Upper lobe of right lung (tissue), 1 donor: ENCODE results near the gene PRKCE. TPM values are rescaled to one million over a fixed set of nuclear protein-coding genes. Genes with fewer than 3 reads are reported as not detected.

ENCODE experiments used
- ATAC-seq: fragments of 200-7000 bp; cut with Tn5 transposase; one replicate; pipeline ENCODE4 v1.9.1; 2020; ENCODE audit warnings: mild to moderate bottlenecking, moderate library complexity
- DNase-seq: peaks from one replicate; pipeline ENCODE4 v3.0.0-alpha.2; 2020
- H3K27ac ChIP-seq: fragments of 200-600 bp; one replicate; pipeline ENCODE4 v1.8.0; 2022
- H3K27me3 ChIP-seq: fragments of 200-600 bp; one replicate; pipeline ENCODE4 v1.8.0; 2022; ENCODE audit warnings: mild to moderate bottlenecking
- H3K36me3 ChIP-seq: fragments of 200-600 bp; one replicate; pipeline ENCODE4 v1.8.0; 2022
- H3K4me1 ChIP-seq: fragments of 200-600 bp; one replicate; pipeline ENCODE4 v1.8.0; 2022
- H3K4me3 ChIP-seq: fragments of 200-600 bp; one replicate; pipeline ENCODE4 v1.8.0; 2022; ENCODE audit warnings: mild to moderate bottlenecking
- H3K9me3 ChIP-seq: fragments of 200-600 bp; one replicate; pipeline ENCODE4 v1.8.0; 2022
- intact Hi-C: fragments of 100-400 bp; cut with DNase I; formaldehyde crosslinking; loops from one replicate; pipeline ENCODE4 v1.11.0; 2022
- total RNA-seq: library from RNA; stranded (reverse); fragmentation: NEBNext Ultra II Directional; extraction: Animal tissue kit (Norgen Biotek cat#: 25700); gene quantifications from one replicate; pipeline ENCODE4 v1.2.1, GENCODE V29; 2021
- TF ChIP-seq, protein P1 (sequence below): fragments of 200-600 bp; IDR thresholded peaks from one replicate; pipeline ENCODE4 v1.8.0; 2022; ENCODE audit warnings: antibody characterized with exemption
- donor health status: DM: no; HTN: yes; CAD: no; lungs with severe emphysema.

PRKCE gene
- total RNA-seq, 1 donor from 2014 or later = 65.6 TPM

DNA sequence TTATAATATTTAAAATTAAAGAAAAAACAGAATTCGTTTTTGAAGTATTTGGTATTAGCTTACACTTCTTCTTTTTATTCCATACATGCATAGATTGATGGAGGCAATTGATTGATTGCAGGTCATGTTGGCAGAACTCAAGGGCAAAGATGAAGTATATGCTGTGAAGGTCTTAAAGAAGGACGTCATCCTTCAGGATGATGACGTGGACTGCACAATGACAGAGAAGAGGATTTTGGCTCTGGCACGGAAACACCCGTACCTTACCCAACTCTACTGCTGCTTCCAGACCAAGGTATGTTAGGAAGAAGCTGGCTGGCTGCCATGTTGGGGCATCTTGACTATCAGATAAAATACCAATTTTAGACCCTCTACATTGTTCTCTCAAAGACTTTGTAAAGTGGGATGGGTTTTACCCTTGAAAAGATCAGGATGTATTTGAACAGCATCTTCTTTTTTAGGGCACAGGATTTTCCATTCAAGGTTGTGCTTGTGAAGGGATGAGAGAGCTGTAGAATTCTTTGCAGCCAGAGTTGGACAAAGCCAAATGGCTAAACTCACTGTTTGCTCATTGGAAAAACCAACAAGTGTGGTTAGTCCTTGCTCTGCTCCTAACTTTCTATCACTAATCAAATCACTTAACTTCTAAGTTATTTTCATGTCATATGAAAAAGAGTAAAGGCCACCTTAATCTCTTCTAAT lies 358.9 kb downstream of the PRKCE start:
- intact Hi-C loops = loop anchor here (10.0 kb wide), 1 partner anchor 284 kb away; the partner anchor contains the start of gene EPAS1

DNA sequence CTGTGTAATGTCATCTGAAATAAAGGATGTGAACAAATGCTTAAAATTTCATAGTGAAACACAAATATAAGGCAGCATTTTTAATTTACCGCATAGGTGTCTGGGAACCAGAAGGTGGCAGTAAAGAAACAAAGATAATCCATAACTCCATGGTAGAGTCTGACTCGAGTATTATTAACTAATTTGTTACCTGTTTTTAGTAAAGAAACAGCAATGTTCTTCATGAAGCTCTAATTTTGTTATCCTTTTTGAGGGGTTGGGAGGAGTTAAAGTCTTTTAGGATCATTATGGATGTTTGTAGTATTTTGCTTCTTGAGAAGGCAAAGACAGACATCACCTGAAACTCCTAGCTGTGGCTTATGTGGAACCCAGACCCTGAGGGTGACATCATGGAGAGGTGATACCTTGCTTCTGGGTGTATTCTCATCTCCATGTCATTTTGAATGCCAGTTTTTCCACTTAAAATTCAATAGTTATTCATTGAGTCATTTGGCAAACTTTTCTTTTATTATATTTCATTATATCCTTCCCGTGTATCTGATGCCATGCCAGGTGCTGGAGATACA lies 359.5 kb downstream of the PRKCE start:
- DNase-seq = no peak
- Histone ChIP-seq H3K4me1 (peaks cover 8% of the 10 kb centered on the region), H3K27ac (no peak overlapping the region)

More for the DNA sequence above, 358.9 kb downstream of the PRKCE start:
- Histone ChIP-seq H3K4me3 (no peak overlapping the region), H3K27ac (peak overlapping the region; percentile 19), H3K27me3 (no peaks in the 10 kb centered on the region), H3K4me1 (peaks cover 3% of the 10 kb centered on the region), H3K36me3 (peaks cover 41% of the 10 kb centered on the region), H3K9me3 (no peaks in the 10 kb centered on the region)
- no peak for DNase-seq
- no peak for ATAC-seq
- TF ChIP-seq, protein P1, sequence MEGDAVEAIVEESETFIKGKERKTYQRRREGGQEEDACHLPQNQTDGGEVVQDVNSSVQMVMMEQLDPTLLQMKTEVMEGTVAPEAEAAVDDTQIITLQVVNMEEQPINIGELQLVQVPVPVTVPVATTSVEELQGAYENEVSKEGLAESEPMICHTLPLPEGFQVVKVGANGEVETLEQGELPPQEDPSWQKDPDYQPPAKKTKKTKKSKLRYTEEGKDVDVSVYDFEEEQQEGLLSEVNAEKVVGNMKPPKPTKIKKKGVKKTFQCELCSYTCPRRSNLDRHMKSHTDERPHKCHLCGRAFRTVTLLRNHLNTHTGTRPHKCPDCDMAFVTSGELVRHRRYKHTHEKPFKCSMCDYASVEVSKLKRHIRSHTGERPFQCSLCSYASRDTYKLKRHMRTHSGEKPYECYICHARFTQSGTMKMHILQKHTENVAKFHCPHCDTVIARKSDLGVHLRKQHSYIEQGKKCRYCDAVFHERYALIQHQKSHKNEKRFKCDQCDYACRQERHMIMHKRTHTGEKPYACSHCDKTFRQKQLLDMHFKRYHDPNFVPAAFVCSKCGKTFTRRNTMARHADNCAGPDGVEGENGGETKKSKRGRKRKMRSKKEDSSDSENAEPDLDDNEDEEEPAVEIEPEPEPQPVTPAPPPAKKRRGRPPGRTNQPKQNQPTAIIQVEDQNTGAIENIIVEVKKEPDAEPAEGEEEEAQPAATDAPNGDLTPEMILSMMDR = no peak

DNA sequence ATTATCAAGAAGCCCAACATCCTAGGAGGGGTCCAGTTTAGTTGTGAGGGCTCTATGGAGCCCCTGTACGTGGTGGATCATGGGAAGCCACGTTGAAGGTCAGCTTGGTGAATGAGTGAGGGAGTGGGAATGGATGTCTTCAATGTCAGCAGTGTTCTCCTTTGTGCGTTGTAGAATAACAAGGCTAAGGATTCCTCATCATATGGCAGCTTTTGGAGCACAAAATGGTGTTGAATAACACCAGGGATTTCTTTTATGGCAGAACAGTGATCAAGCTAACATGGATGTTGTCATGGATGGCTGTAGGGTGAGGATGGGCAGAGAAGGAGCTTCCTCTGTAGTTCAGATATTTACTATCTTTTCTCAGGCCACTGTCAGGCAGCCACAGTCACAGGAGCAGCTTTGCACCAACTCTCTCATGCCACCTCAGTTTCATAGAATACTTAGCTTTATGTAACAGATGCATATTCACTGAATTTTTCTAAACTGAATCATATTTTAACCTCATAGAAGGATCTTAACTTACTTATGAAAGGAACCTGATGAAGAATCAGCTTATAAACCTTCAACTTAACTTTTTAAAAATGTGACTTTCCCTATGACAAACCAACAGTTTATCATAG lies 361.3 kb downstream of the PRKCE start:
- Histone ChIP-seq H3K36me3 (peaks cover 33% of the 10 kb centered on the region), H3K4me1 (peaks cover 8% of the 10 kb centered on the region), H3K27ac (no peak overlapping the region), H3K9me3 (no peaks in the 10 kb centered on the region), H3K4me3 (no peak overlapping the region), H3K27me3 (no peaks in the 10 kb centered on the region)
- TF ChIP-seq, protein P1 = no peak
- intact Hi-C loops = loop anchor here (10.0 kb wide), 1 partner anchor 282 kb away; the partner anchor contains the start of gene EPAS1
- ATAC-seq = no peak
- DNase-seq = no peak

More for the DNA sequence above, 359.5 kb downstream of the PRKCE start:
- intact Hi-C loops = loop anchor here (10.0 kb wide), 1 partner anchor 284 kb away; the partner anchor contains the start of gene EPAS1
- TF ChIP-seq, protein P1 = peak; percentile 70
- peak; percentile 65 for ATAC-seq
- Histone ChIP-seq H3K4me3 (no peak overlapping the region), H3K9me3 (no peaks in the 10 kb centered on the region), H3K27me3 (no peaks in the 10 kb centered on the region), H3K36me3 (peaks cover 41% of the 10 kb centered on the region)

DNA sequence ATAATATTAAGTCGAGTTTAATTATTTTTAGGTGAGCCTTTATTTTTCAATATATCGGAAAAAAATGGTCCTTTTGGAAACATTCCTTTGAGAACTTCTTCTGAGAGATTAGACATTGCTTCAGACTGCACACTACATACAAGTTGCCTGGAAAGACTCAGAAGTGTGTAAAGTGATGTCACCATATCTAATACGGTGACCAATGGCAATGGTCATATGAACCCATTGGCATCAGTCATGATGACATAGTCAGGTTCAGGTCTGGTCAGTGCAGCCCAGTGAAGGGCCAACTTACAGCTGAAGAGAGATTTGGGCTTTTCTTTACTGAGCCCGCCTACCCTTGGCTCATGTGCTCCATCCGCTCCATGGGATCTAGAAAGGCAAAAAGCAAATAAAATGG lies 362.3 kb downstream of the PRKCE start:
- no peak overlapping the region for H3K27ac ChIP-seq
- no peak for DNase-seq
- H3K4me1 ChIP-seq = peaks cover 8% of the 10 kb centered on the region
- no peaks in the 10 kb centered on the region for H3K9me3 ChIP-seq
- intact Hi-C loops = loop anchor here (10.0 kb wide), 1 partner anchor 281 kb away; the partner anchor contains the start of gene EPAS1
- H3K4me3 ChIP-seq = no peak overlapping the region
- no peak for ATAC-seq
- H3K27me3 ChIP-seq = no peaks in the 10 kb centered on the region
- peaks cover 28% of the 10 kb centered on the region for H3K36me3 ChIP-seq
- TF ChIP-seq, protein P1 = no peak

DNA sequence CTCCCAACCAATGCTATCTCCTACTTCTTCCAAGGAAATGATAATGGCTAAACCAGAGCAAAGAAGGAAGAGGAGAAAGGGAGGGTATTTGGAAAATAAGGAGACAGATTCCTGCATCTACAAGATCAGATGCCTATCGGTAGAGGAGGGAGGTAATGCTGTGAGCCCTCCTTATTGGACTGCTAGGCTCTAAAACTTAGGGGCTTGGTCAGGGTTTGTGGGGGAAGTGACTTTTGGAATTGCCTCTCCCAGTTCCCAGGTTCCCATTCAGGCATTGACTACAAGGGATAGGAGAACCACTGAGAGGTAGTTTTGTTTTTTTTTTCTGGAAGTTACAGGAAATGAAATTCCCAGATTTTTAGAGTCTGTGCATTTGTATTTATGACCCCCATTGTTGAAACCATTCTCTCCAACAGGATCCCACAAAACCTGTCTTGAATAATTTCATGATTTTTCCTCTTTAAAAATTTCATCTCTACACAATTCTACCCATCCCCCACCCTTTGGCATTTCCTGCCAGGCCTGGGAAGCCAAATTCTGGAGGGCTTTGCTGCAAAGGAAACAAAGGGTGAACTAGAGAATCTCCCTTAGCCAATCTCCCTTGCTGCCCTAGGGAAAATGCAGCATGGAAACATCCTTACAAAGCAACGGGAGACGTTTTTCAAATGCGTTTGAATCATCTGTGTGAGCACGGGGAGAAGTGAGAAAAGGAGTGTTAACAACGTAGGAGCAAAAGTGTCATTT lies 363.6 kb downstream of the PRKCE start:
- DNase-seq (no peak), ATAC-seq (no peak)
- no peaks in the 10 kb centered on the region for H3K9me3 ChIP-seq
- H3K27me3 ChIP-seq = no peaks in the 10 kb centered on the region
- no peak overlapping the region for H3K27ac ChIP-seq
- no peak overlapping the region for H3K4me3 ChIP-seq
- H3K4me1 ChIP-seq = peaks cover 8% of the 10 kb centered on the region
- TF ChIP-seq, protein P1 = no peak
- H3K36me3 ChIP-seq = peaks cover 31% of the 10 kb centered on the region
- intact Hi-C loops = loop anchor here (10.0 kb wide), 1 partner anchor 280 kb away; the partner anchor contains the start of gene EPAS1
